ENCODE measurements around the gene DPEP2.

- TF ChIP-seq POLR2AphosphoS5 (IDR thresholded peaks at IDR 0.05; ENCODE audit: low read depth, low read length): no peak
- TF ChIP-seq, protein P1, sequence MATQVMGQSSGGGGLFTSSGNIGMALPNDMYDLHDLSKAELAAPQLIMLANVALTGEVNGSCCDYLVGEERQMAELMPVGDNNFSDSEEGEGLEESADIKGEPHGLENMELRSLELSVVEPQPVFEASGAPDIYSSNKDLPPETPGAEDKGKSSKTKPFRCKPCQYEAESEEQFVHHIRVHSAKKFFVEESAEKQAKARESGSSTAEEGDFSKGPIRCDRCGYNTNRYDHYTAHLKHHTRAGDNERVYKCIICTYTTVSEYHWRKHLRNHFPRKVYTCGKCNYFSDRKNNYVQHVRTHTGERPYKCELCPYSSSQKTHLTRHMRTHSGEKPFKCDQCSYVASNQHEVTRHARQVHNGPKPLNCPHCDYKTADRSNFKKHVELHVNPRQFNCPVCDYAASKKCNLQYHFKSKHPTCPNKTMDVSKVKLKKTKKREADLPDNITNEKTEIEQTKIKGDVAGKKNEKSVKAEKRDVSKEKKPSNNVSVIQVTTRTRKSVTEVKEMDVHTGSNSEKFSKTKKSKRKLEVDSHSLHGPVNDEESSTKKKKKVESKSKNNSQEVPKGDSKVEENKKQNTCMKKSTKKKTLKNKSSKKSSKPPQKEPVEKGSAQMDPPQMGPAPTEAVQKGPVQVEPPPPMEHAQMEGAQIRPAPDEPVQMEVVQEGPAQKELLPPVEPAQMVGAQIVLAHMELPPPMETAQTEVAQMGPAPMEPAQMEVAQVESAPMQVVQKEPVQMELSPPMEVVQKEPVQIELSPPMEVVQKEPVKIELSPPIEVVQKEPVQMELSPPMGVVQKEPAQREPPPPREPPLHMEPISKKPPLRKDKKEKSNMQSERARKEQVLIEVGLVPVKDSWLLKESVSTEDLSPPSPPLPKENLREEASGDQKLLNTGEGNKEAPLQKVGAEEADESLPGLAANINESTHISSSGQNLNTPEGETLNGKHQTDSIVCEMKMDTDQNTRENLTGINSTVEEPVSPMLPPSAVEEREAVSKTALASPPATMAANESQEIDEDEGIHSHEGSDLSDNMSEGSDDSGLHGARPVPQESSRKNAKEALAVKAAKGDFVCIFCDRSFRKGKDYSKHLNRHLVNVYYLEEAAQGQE (IDR thresholded peaks at IDR 0.05; ENCODE audit: insufficient read depth in 1 of 2, low read depth in 2 of 2, low read length in 2 of 2): no peak
Observed at GRCh38 chr16:67942200-67942509, 57.1 kb downstream of the DPEP2 start.

Measured in PFSK-1 (cell line).